AG04449 (cell line): ENCODE results near the gene PYGB.

Experiments
- CTCF ChIA-PET: fragments of 350-600 bp; formaldehyde crosslinking; extraction: SDS; loops from one replicate; lab custom pipeline; 2021; ENCODE audit warnings: antibody characterized with exemption; lab: Yijun Ruan, JAX
- POLR2A ChIA-PET: fragments of 400-600, 350-600 bp; formaldehyde crosslinking; extraction: SDS; loops from one replicate; lab custom pipeline; 2020; ENCODE audit warnings: antibody characterized with exemption, inconsistent platforms; lab: Yijun Ruan, JAX
- DNase-seq: peaks from one replicate; pipeline ENCODE4 v3.0.0-alpha.2; 2010; ENCODE audit warnings: low read depth, low spot score
- H3K4me3 ChIP-seq: 2 replicates; pipeline ENCODE4 v1.5.1; 2011; ENCODE audit warnings: low read depth, mild to moderate bottlenecking, control low read depth, low read length
- CTCF ChIP-seq: IDR thresholded peaks from one replicate; pipeline ENCODE4 v1.5.1; 2011; ENCODE audit warnings: mild to moderate bottlenecking, moderate library complexity, low read length, control low read depth, inconsistent platforms; ENCODE audit not compliant: insufficient read depth; ENCODE audit errors: missing control alignments

PYGB gene

DNA sequence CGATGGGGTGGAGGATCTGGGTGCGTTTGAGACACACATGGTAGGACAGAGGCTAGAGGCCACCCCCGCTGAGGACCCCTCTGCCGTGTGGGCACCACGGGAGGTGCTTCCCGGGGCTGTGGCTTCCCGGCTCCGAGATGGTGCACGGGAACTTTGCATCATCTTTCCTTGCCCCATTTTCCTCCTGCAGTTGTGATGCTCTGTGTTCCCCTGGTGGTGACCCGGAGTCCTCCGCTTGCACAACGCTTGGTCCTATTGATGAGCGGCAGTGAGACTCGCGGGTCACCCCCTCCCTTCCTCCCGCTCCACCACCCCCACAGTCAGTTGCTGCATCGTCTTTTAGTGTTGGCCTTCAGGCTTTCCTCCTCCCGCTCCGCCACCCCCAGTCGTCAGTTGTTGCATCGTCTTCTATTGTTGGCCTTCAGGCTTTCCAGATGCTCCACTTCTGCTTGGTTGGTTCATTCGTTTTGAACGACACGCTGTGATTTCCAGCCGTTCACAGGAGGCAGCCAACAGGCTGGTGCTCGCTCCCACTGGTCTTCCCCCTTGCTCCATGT lies 37.3 kb downstream of the PYGB start:
- DNase-seq = no peak
- no peak for TF ChIP-seq CTCF
- ChIA-PET POLR2A (no interaction called here), CTCF (interaction anchor here (2.0 to 2.7 kb wide), 2 partner anchors 9 to 10 kb away, joined by 7 to 10 read pairs; no protein-coding TSS in a partner anchor)
- no peak overlapping the region for H3K4me3 ChIP-seq

- no peak overlapping the region for H3K4me3 ChIP-seq
- POLR2A ChIA-PET = no interaction called here
- DNase-seq = no peak
- CTCF ChIA-PET = interaction anchor here (0.9 to 2.7 kb wide), 2 partner anchors 9 to 114 kb away, joined by 4 to 7 read pairs; no protein-coding TSS in a partner anchor
- no peak for TF ChIP-seq CTCF
Observed at GRCh38 chr20:25285856-25286798, 38.2 kb downstream of the PYGB start.

DNA sequence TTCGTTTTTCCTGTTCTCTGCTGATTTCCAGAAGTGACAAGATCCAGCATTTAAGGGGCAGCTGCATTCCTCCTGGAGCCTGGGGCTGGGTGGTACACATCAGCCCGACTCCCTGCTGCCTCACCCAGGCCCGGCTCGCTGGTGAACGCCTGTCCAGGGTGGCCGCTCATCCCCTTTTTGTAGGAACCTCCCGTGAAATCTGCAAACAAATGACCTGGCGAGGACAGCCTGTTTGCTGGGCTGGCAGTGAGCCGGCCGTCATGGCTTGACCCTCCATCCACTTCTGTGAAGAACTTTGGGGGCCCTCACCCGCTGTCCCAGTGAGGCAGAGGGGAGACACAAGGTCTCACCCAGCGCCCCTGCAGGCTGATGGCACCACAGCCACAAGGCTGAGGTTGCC lies 39.0 kb downstream of the PYGB start:
- ChIA-PET POLR2A (no interaction called here), CTCF (interaction anchor here (0.9 to 2.7 kb wide), 3 partner anchors 8 to 113 kb away, joined by 4 to 7 read pairs (median 4); no protein-coding TSS in a partner anchor)
- no peak overlapping the region for H3K4me3 ChIP-seq
- TF ChIP-seq CTCF = no peak
- DNase-seq = no peak

DNA sequence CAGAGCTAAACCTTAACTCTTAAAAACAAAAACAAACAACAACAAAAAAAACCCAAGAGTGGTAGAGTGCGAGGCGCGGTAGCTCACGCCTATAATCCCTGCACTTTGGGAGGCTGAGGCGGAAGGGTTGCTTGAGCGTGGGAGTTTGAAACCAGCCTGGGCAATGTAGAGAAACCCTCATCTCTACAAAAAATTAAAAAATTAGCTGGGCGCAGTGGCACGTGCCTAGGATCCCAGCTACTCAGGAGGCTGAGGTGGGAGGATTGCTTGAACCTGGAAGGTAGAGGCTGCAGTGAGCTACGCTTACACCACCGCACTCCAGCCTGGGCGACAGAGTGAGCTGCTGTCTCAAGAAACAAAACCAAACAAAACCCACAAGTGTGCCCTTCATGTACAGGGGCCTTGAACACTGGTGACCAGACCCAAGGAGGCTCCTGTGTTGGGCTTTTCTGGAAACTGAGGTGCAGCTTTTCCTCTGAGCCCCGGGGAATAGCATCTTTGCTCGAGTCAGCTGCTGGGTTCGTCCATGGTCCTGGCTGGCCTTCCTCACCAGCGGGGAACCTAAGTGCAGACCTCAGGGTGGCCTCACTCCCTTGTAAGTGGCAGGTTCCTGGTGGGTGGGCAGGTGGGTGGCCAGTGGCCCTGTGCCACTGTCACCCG lies 39.9 kb downstream of the PYGB start:
- no peak overlapping the region for H3K4me3 ChIP-seq
- POLR2A ChIA-PET = no interaction called here
- CTCF ChIA-PET = interaction anchor here (0.8 to 2.7 kb wide), 5 partner anchors 8 to 293 kb away, joined by 3 to 7 read pairs (median 4); no protein-coding TSS in a partner anchor
- no peak for DNase-seq
- TF ChIP-seq CTCF = no peak

GRCh38 chr20:25288291-25289181 lies 40.7 kb downstream of the PYGB start:
- no peak for TF ChIP-seq CTCF
- DNase-seq = no peak
- H3K4me3 ChIP-seq = no peak overlapping the region
- ChIA-PET CTCF (interaction anchor here (1.0 to 2.0 kb wide), 4 partner anchors 11 to 111 kb away, joined by 3 to 12 read pairs (median 4); no protein-coding TSS in a partner anchor), POLR2A (no interaction called here)
